GM23338 (cell line): ENCODE results near the gene LYST.

Experiments
- CREB1 ChIP-seq: fragments of 250-450 bp; sonication (Bioruptor Pico); IDR thresholded peaks from 2 replicates; pipeline ENCODE4 v1.5.0; 2020; ENCODE audit warnings: low read depth, mild to moderate bottlenecking, moderate library complexity
- ETS1 ChIP-seq: IDR thresholded peaks from 2 replicates; pipeline ENCODE4 v1.6.1; 2016; ENCODE audit warnings: antibody characterized with exemption
- EZH2 ChIP-seq: fragments of 200-600 bp; sonication (generic); IDR thresholded peaks from one replicate; pipeline ENCODE4 v1.8.0; 2017; ENCODE audit warnings: antibody characterized with exemption, mild to moderate bottlenecking, low read depth; ENCODE audit not compliant: unreplicated experiment
- EZH2phosphoT487 ChIP-seq: fragments of 200-600 bp; sonication (generic); IDR thresholded peaks from one replicate; pipeline ENCODE4 v1.8.1; 2018; ENCODE audit warnings: antibody characterized with exemption; ENCODE audit not compliant: unreplicated experiment
- JUNB ChIP-seq: IDR thresholded peaks from one replicate; pipeline ENCODE4 v1.6.1; 2016; ENCODE audit warnings: antibody characterized with exemption; ENCODE audit not compliant: unreplicated experiment
- NANOG ChIP-seq: IDR thresholded peaks from 2 replicates; pipeline ENCODE4 v1.6.1; 2016; ENCODE audit warnings: antibody characterized with exemption, borderline replicate concordance
- POLR2AphosphoS5 ChIP-seq: IDR thresholded peaks from 2 replicates; pipeline ENCODE4 v1.6.1; 2016; ENCODE audit warnings: antibody characterized with exemption, low read depth
- STAT1 ChIP-seq: IDR thresholded peaks from one replicate; pipeline ENCODE4 v1.6.1; 2016; ENCODE audit warnings: antibody characterized with exemption; ENCODE audit not compliant: unreplicated experiment
- TF ChIP-seq, protein P1 (sequence below), 2 experiments: fragments of 200-600 bp in 1 of 2; sonication (generic) in 1 of 2; conservative IDR thresholded peaks; 2 replicates each; pipeline versions ENCODE4 v1.5.1 to v1.6.1; 2016 to 2017; ENCODE audit warnings: antibody characterized with exemption in 2 of 2, low read depth in 2 of 2, mild to moderate bottlenecking in 2 of 2, moderate library complexity in 1 of 2
- TF ChIP-seq, protein P2 (sequence below): IDR thresholded peaks from one replicate; pipeline ENCODE4 v1.6.1; 2018; ENCODE audit warnings: antibody characterized with exemption; ENCODE audit not compliant: unreplicated experiment

- TF ChIP-seq CREB1 (CRISPR knock-in tag) (no peak), EZH2phosphoT487 (no peak), EZH2 (no peak), POLR2AphosphoS5 (no peak), JUNB (no peak), STAT1 (no peak), ETS1 (no peak), NANOG (no peak)
- TF ChIP-seq, protein P1, sequence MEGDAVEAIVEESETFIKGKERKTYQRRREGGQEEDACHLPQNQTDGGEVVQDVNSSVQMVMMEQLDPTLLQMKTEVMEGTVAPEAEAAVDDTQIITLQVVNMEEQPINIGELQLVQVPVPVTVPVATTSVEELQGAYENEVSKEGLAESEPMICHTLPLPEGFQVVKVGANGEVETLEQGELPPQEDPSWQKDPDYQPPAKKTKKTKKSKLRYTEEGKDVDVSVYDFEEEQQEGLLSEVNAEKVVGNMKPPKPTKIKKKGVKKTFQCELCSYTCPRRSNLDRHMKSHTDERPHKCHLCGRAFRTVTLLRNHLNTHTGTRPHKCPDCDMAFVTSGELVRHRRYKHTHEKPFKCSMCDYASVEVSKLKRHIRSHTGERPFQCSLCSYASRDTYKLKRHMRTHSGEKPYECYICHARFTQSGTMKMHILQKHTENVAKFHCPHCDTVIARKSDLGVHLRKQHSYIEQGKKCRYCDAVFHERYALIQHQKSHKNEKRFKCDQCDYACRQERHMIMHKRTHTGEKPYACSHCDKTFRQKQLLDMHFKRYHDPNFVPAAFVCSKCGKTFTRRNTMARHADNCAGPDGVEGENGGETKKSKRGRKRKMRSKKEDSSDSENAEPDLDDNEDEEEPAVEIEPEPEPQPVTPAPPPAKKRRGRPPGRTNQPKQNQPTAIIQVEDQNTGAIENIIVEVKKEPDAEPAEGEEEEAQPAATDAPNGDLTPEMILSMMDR (conservative IDR thresholded peaks at IDR 0.05; ENCODE audit: low read depth in 2 of 2), result no peak
- TF ChIP-seq, protein P2, sequence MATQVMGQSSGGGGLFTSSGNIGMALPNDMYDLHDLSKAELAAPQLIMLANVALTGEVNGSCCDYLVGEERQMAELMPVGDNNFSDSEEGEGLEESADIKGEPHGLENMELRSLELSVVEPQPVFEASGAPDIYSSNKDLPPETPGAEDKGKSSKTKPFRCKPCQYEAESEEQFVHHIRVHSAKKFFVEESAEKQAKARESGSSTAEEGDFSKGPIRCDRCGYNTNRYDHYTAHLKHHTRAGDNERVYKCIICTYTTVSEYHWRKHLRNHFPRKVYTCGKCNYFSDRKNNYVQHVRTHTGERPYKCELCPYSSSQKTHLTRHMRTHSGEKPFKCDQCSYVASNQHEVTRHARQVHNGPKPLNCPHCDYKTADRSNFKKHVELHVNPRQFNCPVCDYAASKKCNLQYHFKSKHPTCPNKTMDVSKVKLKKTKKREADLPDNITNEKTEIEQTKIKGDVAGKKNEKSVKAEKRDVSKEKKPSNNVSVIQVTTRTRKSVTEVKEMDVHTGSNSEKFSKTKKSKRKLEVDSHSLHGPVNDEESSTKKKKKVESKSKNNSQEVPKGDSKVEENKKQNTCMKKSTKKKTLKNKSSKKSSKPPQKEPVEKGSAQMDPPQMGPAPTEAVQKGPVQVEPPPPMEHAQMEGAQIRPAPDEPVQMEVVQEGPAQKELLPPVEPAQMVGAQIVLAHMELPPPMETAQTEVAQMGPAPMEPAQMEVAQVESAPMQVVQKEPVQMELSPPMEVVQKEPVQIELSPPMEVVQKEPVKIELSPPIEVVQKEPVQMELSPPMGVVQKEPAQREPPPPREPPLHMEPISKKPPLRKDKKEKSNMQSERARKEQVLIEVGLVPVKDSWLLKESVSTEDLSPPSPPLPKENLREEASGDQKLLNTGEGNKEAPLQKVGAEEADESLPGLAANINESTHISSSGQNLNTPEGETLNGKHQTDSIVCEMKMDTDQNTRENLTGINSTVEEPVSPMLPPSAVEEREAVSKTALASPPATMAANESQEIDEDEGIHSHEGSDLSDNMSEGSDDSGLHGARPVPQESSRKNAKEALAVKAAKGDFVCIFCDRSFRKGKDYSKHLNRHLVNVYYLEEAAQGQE, result no peak
Measured at GRCh38 chr1:235720544-235720943, 146.2 kb downstream of the LYST start.
